ENCODE results near the gene FBRSL1. TPM values are rescaled to one million over a fixed set of nuclear protein-coding genes. Genes with fewer than 3 reads are reported as not detected.

FBRSL1 gene
- total RNA-seq, 4 donors from 2014 or later, result 2.4 to 8.5 (median 5.0) TPM

GRCh38 chr12:132538663-132538990 lies 48.7 kb downstream of the FBRSL1 start:
- TF ChIP-seq CTCF (IDR thresholded peaks at IDR 0.05; ENCODE audit: low read depth), result no peak

GRCh38 chr12:132539016-132539773 lies 49.2 kb downstream of the FBRSL1 start:
- TF ChIP-seq CTCF (IDR thresholded peaks at IDR 0.05; ENCODE audit: low read depth), result no peak

- no peak for TF ChIP-seq CTCF (IDR thresholded peaks at IDR 0.05; ENCODE audit: low read depth)
Observed at GRCh38 chr12:132540436-132540835, 50.5 kb downstream of the FBRSL1 start.

GRCh38 chr12:132541200-132541599 lies 51.2 kb downstream of the FBRSL1 start:
- no peak for TF ChIP-seq CTCF (IDR thresholded peaks at IDR 0.05; ENCODE audit: low read depth)

- TF ChIP-seq CTCF (IDR thresholded peaks at IDR 0.05; ENCODE audit: low read depth), result no peak
Observed at GRCh38 chr12:132541996-132542395, 52.0 kb downstream of the FBRSL1 start.

GRCh38 chr12:132542661-132543060 lies 52.7 kb downstream of the FBRSL1 start:
- TF ChIP-seq CTCF (IDR thresholded peaks at IDR 0.05; ENCODE audit: low read depth), result no peak

GRCh38 chr12:132543298-132544079 lies 53.5 kb downstream of the FBRSL1 start:
- TF ChIP-seq CTCF (IDR thresholded peaks at IDR 0.05; ENCODE audit: low read depth), result no peak

Data from subcutaneous adipose tissue (tissue), 4 donors.